ACHN (cell line): Measurements from ENCODE around the gene TMSB4X.
A peak's percentile ranks its signal among the peaks of the same experiment; 100 is the strongest.
"Not testable (repeated sequence)": the region's sequence is repeated elsewhere in the genome, so short reads cannot be mapped to it uniquely, and the experiment has no call there.

Experiments used
- DNase-seq: peaks from one replicate; pipeline ENCODE4 v3.0.0-alpha.2; 2015
- in situ Hi-C: cut with HindIII; loops from 2 replicates; pipeline ENCODE4 v1.10.0; 2017; ENCODE audit warnings: low sequenced_read_pairs, low pct_ligation_motif_present, low pct_unique_long_range_greater_than_20kb

The TMSB4X gene

DNA sequence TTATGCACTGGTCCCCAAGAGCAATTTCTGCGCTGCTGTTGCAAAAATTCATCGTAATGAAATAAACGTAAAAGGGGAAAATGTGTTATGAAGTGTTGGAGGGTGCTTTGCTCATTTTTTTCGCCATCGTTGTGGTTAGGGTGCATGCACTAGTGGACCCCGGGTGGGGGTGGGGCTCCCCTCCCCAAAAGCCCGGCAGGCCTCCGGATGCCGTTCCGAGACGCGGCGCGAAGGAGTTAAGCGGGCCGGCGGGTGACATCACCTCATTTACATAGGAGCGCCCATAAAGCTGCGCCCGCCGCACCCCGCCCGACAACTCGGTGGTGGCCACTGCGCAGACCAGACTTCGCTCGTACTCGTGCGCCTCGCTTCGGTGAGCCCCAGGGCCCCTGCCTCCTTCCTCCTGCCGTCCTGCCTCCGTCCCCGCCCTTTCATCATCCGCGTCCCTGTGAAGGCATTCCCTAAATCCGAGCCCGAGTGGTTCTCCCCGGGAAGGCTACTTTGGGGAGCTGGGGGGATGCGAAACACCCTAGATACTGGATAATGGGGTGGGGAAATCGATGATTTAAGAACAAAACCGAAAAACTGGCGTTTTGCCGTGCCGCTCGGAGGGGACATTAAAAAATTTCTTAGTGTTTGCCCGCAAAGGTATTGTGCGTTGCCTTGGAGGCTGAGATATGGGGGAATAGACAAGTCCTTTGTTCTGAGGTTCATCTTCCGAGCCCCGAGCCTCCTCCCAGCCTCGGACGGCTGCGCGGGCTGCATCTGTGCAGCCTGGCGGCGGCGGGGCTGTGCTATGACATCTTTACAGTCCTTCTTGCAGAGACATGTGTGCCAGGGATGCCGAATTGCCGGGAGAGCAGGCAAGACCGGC is at the start of gene TMSB4X:
TSS of gene TMSB4X (plus strand) at position 315 of the 874 bp plus-strand sequence.
- in situ Hi-C loops: no loop called here
- peak; percentile 75 for DNase-seq

DNA sequence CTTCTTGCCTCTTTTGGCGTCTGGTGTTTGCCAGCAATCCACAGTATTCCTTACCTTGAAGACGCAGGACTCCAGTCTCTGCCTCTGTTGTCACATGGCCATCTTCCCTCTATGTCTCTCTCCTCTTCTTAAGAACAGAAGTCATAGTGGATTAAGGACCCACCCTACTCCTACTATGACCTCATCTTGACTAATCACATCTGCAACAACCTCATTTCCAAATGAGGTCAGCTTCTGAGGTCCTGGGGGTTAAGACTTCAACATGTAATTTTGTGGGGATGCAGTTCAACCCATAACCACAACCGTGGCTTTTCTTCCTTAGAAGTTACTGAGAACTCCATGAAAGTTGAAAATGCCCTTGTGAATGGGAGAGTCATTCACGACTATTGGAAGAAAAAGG is 45.2 kb upstream of the TMSB4X start:
- in situ Hi-C loops: no loop called here
- DNase-seq: no peak

DNA sequence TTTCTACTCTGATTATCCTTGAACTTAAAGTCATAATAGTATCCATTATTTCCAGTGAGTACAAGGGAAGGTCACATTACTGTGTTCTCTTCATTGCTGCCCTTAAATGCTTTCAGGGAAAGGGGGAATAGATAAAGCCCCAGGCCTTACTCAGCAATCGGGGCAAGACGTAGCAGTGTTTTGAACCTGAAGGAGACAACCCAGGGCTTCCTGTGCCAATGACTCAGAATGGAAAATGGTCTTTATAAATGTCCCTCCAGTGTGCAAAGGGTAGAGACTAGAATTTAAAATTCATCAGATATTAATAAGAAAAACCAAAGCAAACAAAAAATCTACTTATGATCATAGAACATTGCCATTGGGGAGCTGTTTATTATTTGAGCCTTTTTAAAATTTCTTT is 44.8 kb upstream of the TMSB4X start:
- in situ Hi-C loops: no loop called here
- no peak for DNase-seq

DNA sequence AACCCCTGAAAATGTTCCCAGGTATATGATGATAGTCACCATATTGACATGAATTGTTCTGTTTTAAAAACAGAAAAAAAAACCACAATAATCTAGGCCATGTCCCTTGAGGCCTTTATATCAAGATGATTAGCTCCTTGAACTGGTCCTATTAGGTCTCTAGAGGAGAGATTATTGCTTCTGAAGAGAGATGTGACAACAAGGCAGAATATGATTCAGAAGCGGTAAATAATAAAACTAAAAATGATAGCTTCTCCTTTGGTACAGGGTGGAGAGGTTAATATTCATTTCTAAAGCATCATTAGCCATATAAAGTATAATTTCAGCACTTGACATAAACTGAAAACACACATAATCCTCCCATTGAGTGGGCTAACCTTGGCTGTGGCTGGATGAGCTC is 42.7 kb upstream of the TMSB4X start:
- no peak for DNase-seq
- in situ Hi-C loops: no loop called here

DNA sequence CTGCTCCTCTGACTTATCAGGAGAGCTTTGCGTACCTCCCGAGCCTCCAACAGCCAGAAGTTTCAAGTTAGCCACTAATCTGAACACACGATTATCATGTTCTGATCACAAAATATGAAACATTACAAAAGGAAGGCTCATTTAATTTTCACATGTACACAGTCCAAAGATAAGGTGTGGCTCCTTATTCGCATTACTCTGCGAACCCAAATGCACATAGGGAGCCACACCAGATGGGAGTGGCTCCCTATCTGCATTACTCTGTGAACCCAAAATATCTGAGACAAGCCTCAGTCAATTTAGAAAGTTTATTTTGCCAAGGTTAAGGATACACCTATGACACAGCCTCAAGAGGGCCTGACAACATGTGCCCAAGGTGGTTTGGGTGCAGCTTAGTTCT is 40.1 kb upstream of the TMSB4X start:
- in situ Hi-C loops: no loop called here
- DNase-seq: no peak

DNA sequence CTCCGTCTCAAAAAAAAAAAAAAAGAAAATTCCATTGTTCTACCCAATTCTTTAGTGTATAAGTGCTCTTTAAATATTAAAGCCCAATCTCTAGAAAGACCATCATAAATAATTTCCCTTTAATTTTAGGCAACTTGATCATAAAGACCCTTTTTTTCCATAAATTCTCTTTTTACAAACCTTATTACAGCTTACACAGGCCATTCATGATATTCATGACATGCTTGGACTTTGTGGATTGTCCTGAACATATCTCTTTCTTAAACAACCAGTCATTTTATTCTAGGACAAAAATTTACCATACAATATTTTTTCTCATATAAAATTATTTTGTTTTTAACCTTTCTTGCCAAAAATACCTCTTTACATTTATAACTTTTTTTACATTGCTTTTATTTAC is 38.0 kb upstream of the TMSB4X start:
- DNase-seq: no peak
- in situ Hi-C loops: no loop called here

DNA sequence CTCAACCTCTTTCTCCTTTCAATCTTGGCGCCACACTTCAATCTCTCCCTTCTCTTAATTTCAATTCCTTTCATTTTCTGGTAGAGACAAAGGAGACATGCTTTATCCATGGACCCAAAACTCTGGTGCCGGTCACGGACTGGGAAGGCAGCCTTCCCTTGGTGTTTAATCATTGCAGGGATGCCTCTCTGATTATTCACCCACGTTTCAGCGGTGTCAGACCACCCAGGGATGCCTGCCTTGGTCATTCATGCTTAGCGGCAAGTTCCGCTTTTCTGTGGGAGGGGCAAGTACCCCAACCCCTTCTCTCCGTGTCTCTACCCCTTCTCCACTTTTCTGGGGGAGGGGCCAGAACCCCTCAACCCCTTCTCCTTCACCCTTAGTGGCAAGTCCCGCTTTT is 34.4 kb upstream of the TMSB4X start:
- in situ Hi-C loops: not testable (repeated sequence)

DNA sequence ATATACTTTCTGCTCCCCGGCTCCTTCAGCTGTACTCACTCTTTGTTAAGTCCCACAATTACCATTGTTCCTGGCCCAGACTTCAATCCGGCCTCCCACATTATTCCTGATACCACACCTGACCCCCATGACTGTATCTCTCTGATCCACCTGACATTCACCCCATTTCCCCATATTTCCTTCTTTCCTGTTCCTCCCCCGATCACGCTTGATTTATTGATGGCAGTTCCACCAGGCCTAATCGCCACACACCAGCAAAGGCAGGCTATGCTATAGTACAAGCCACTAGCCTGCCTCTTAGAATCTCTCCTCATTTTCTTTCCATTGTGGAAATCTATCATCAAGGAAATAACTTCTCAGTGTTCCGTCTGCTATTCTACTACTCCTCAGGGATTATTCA is 31.3 kb upstream of the TMSB4X start:
- DNase-seq, in situ Hi-C loops: not testable (repeated sequence)

More for the DNA sequence above, 34.4 kb upstream of the TMSB4X start:
- DNase-seq: peak; percentile 15

DNA sequence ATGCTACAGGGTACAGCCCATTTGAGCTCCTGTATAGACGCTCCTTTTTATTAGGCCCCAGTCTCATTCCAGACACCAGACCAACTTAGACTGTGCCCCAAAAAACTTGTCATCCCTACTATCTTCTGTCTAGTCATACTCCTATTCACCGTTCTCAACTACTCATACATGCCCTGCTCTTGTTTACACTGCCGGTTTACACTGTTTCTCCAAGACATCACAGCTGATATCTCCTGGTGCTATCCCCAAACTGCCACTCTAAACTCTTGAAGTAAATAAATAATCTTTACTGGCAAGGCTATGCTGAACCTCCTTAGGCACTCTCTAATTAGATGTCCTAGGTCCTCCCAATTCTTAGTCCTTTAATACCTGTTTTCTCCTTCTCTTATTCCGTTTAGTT is 30.5 kb upstream of the TMSB4X start:
- in situ Hi-C loops, DNase-seq: not testable (repeated sequence)

DNA sequence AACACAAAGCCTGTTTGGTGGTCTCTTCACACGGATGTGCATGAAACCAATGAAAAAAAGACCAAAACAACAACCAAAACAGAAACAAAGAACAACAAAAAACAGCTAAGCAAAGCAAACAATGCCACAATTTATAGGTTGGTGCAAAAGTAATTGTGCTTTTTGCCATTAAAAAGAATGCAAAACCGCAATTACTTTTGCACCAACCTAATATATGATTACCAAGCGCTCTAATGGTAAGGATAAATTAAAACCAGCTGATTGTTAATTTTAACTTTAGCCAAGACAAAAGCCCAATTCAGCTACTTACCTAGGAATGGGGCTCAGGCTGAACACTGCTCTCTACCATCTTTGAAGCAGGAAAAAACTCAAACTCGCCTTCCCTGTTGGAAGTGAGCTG is 29.4 kb upstream of the TMSB4X start:
- DNase-seq: no peak
- in situ Hi-C loops: no loop called here

DNA sequence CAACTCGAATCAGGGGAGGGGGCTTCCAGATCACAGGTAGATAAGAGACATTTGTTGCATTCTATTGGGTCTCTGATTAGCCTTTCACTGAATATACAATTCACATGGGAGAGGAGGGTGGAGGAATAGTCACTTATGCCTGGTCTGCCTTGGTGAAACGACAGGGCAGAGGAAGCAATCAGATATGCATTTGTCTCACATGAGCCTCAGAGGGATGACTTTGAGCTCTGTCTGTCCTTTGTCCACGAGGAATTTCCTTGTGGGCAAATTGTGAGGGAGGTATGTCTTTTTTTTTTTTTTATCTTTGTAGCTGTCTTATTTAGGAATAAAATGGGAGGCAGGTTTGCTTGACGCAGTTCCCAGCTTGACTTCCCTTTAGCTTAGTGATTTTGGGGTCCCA is 28.5 kb upstream of the TMSB4X start:
- in situ Hi-C loops: no loop called here
- no peak for DNase-seq

DNA sequence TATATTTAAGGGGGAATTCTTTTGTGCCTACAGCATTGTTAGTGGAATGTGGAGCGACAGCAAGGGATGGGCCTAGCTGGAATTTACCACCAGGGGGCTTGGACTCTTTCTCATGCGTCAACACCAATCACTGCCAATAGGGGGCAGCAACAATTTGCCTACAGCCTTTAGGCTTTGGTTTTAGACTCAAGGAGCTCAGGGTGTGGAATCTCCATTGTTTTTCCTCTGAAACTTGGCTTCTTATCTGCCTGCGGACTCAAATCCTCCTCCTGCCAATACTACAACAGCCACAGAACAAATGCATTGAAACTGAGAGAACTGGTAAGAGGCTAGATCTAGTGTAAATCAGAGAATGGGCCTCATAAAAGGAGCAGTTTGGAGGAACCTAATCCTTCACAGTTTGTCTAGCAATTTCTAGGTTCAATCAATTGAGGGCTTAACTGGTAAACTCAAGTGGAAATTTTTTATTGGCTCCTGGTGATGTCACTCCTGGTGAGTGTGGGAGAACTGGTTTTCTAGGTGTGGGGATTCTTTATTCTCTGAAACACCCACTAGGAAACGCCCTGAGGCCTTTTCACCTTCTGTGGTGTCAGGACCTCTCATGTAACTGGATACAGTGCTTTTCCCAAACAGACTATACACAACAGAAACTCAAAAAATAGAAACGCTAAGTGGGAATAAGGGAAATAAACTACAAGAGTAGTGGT is 27.9 kb upstream of the TMSB4X start:
- peak; percentile 75 for DNase-seq
- in situ Hi-C loops: no loop called here

DNA sequence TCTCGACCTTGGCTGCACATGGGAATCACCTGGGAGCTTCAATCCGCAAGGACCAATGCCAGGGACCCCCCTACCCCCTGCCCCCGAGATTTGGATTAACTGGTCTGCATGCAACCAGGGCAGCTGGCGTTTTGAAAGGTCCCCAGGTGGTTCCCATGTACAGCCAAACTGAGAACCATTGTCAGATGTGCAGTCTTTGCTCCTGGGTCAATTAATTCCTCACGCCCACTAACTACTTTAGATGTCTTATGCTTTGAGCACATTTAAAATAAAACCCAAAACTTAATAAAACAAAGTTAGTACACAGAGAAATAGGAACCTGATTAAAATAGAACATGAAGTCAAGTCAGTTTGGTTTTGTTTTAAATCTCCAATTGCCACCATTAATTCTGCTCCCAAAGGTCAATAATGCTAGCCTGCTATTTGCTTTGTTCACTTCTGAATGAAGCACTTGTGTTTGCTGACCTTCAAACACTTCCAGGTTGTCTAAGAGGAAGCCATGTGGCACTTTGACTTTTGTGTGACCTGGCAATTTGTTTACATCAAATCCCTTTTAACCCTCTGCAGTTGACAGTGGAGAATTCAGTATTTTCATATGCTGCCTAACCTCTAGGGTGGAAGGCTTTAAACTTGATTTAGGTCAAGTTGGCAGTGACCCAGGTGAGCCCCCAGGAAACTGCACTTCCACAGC is 27.2 kb upstream of the TMSB4X start:
- no peak for DNase-seq
- in situ Hi-C loops: no loop called here

DNA sequence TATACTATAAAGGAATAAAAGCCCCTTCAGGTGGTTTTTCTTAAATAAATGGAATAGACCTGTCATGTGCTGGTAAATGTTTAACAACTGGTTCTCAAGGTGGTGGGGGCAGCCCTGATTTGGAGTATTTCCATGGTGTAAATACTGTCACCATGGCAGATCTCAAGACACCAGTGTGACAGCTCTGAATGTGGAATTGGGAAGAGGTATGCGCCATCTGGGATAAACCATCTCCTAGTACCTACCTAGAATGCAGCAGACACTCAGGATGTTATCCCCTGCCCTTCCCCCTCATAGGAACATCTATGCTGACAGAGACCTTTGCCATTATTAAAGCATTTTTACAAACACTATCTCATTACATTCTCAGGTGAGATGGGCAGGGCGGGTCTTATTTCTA is 26.4 kb upstream of the TMSB4X start:
- no peak for DNase-seq
- in situ Hi-C loops: no loop called here

DNA sequence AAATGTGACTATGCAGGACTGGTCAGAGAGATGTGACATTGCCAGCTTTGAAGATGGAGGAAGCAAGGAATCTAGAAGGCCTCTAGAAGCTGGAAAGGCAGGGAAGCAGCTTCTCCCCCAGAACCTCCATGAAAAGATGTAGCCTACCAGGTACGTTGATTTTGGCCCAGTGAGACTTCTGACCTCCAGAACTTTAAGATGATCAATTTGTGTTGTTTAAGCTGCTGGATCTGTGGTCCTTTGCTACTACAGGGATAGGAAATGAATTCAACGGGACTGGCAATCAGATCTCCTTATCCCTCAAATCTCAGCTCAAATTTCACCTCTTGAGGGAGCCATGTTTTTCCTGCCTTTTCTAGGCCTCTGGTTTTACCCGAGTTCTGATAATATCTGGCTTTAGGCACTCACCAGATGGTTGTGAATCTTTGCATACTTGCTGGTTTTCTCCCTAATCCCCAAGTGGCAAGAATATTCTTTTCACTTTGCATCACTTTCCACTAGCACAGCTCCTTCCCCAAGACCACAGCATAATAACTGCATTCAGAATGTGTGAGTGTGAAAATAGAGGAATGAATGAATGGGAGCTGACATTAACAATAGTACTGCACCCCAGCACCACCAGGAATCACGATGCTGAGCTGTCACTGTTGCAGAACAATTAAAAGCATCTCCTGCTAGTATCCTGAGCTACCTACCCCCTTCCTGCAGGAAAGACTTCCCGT is 25.5 kb upstream of the TMSB4X start:
- in situ Hi-C loops: no loop called here
- DNase-seq: no peak

DNA sequence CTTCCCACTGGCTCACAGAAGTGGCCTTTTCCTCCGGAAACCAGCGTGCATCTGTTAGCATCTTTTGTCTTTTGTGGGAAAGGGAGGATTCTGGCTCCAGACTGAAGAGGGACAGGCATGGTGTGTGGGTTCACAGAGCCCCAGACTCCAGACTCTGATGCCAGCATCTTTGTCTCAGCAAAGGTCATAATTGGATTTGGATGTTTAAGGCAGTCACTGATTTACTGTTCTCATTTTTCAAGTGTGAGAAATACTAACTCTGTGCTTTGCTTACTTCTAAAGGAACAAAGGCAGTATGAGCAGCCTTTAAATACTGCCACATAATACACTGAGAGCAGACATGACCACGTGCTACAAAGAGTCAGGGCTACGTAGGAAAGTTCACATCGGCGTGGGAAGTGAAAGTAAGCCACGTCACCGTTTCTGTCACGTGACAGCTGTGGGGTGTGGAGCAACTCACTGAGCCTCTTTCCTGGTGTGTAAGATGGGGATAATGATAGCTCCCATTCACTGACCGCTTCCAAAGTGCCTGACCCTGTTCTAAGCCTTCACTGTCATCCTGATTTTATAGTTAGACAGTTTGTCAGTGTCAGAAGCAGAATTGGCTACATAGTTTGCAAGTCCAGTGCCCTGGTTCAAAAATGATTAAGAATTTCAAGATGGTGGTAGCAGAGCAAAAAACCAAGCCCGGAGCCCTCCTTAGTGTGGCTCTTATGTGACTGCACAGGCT is 24.8 kb upstream of the TMSB4X start:
- in situ Hi-C loops: no loop called here
- peak; percentile 30 for DNase-seq

DNA sequence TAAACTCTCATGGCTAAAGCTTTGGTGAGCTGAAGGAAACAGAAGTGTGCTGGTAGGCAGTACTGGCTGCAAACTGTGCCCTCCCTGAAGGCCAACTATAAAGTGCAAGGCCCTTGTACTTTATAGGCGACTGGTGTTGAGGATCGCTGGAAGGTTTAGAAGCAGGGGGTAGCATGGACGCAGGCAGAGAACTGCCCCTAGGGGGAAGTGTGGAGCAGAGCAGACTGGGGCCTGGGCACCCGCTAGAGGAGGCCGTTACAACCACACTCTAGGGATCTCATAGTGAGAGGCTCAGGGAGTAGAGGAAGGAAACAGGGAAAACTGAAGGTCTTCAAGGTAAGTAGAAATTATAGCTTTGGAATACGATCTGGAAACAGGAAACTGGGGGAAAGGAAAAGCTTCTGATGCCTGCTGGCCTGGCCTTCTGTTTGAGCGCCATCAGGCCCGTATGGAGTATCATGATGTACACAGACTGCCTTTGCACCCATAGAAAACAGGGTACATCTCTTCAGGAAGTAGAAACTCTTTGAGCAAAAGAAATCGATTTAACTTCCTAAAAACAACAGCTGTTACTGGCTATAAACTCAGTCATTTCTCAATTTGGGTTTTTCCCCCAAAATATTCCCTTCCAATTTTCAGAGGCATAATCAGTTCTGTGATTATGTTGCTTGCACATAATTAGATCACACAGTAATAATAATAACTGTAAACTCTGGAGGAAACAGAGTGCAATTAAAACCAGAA is 23.9 kb upstream of the TMSB4X start:
- in situ Hi-C loops: no loop called here
- no peak for DNase-seq

DNA sequence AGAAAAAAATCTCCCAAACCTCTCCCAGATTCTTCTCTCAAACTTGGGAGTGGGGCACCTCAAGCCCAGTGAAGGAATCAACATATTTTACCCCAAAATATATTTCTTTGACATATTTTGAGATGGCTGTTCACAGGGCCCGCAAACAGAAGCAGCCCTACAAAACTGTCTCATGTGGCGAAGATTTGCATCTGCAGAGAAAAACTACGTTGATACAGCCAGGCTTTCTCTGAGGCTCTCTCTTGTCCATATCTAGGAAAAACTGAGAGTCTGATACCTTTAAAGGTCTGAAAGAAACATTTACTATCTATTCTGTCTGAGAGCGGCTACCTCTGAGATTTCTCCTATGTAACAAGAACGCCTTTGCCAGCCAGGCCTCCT is 23.3 kb upstream of the TMSB4X start:
- DNase-seq: no peak
- in situ Hi-C loops: no loop called here
